Astrocyte (in vitro differentiated cells and primary cell): ENCODE data around the gene IL19.

Source experiments
- CTCF ChIP-seq: IDR thresholded peaks from 2 replicates; pipeline ENCODE4 v1.5.1; 2011; ENCODE audit warnings: low read depth, mild to moderate bottlenecking, inconsistent platforms, low read length, moderate library complexity; ENCODE audit not compliant: insufficient read depth
- EZH2 ChIP-seq: IDR thresholded peaks from 2 replicates; pipeline ENCODE4 v1.6.1; 2012; ENCODE audit warnings: mild to moderate bottlenecking, low read length, inconsistent platforms; ENCODE audit not compliant: insufficient read depth

DNA sequence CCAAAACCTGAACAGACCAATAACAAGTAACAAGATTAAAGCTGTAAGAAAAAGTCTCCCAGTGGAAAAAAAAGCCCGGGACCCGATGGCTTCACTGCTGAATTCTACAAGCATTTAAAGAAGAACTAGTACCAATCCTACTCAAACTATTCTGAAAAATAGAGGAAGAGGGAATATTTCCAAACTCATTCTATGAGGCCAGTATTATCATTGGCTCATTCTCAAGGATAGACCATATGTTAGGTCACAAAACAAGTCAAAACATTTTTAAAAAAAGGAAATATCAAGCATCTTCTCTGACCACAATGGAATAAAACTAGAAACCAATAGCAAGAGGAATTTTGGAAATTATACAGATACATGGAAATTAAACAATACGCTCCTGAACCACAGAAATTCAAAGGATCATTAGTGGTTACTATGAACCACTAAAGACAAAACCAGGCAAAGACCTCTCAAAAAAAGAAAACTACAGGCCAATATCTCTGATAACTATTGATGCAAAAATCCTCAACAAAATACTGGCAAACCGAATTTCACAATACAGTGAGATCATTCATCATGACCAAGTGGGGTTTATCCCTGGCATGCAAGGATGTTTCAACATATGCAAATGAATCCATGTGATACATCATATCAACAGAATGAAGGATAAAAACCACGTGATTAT lies 80.9 kb downstream of the IL19 start:
- TF ChIP-seq EZH2 (no peak), CTCF (no peak)
